HCT116 (cell line): Measurements from ENCODE around the gene PRICKLE2.

ENCODE experiments used
- CTCF ChIP-seq, 3 experiments: fragments of 200-600 bp in 1 of 3; sonication (generic) in 1 of 3; IDR thresholded peaks in 2 of 3; conservative IDR thresholded peaks in 1 of 3; 2 replicates each; pipeline ENCODE4 v1.5.1; 2012 to 2017; ENCODE audit warnings: low read depth in 2 of 3, low read length in 2 of 3, antibody characterized with exemption in 1 of 3, borderline replicate concordance in 1 of 3, control low read depth in 1 of 3, mild to moderate bottlenecking in 1 of 3, mixed read lengths in 1 of 3, mixed run types in 1 of 3, moderate library complexity in 1 of 3; ENCODE audit not compliant: insufficient read depth in 1 of 3
- ELF1 ChIP-seq: IDR thresholded peaks from 2 replicates; pipeline ENCODE4 v1.6.1; 2012; ENCODE audit warnings: low read depth, borderline replicate concordance
- EZH2phosphoT487 ChIP-seq: fragments of 200-600 bp; IDR thresholded peaks from 2 replicates; pipeline ENCODE4 v1.6.1; 2018; ENCODE audit warnings: antibody characterized with exemption, borderline replicate concordance
- JUND ChIP-seq: IDR thresholded peaks from 2 replicates; pipeline ENCODE4 v1.6.1; 2012
- MAX ChIP-seq: IDR thresholded peaks from 2 replicates; pipeline ENCODE4 v1.6.1; 2012
- RAD21 ChIP-seq: IDR thresholded peaks from 2 replicates; pipeline ENCODE4 v1.6.1; 2012; ENCODE audit warnings: low read depth, mild to moderate bottlenecking
- REST ChIP-seq: IDR thresholded peaks from 2 replicates; pipeline ENCODE4 v1.6.1; 2012; ENCODE audit warnings: low read depth
- SRF ChIP-seq: IDR thresholded peaks from 2 replicates; pipeline ENCODE4 v1.6.1; 2012; ENCODE audit warnings: low read depth
- TCF7L2 ChIP-seq: IDR thresholded peaks from 2 replicates; pipeline ENCODE4 v1.7.0; 2011; ENCODE audit warnings: borderline replicate concordance, inconsistent platforms; ENCODE audit not compliant: insufficient read depth, insufficient read length; ENCODE audit errors: extremely low read depth
- ZFX ChIP-seq: fragments of 450-650 bp; IDR thresholded peaks from 2 replicates; pipeline ENCODE4 v1.6.1; 2017

GRCh38 chr3:64265646-64266045, 40.4 kb upstream of the PRICKLE2 start:
- no peak for TF ChIP-seq RAD21
- TF ChIP-seq EZH2phosphoT487, result no peak
- TF ChIP-seq CTCF (IDR thresholded peaks at IDR 0.05 in 2 of 3, conservative IDR thresholded peaks at IDR 0.05 in 1 of 3; ENCODE audit: borderline replicate concordance in 1 of 3, insufficient read depth in 1 of 3, low read depth in 2 of 3, low read length in 2 of 3), result no peak
- no peak for TF ChIP-seq ZFX
- TF ChIP-seq TCF7L2, result no peak
- no peak for TF ChIP-seq REST
- TF ChIP-seq JUND, result no peak
- TF ChIP-seq ELF1, result no peak
- no peak for TF ChIP-seq MAX
- no peak for TF ChIP-seq SRF
